Vagina (tissue), 2 donors: ENCODE measurements around the gene MAL. TPM values are rescaled to one million over a fixed set of nuclear protein-coding genes. Genes with fewer than 3 reads are reported as not detected.

Experiments
- DNase-seq, 2 donors: peaks; one replicate each; pipeline ENCODE4 v3.0.0-alpha.2; 2017; ENCODE audit errors: extremely low spot score in 2 of 2
- H3K27ac ChIP-seq: fragments of 200-600 bp; sonication (generic); one replicate; pipeline ENCODE4 v1.5.1; 2019
- H3K27me3 ChIP-seq: fragments of 200-600 bp; sonication (generic); one replicate; pipeline ENCODE4 v1.5.1; 2019
- H3K36me3 ChIP-seq, 2 donors: fragments of 200-600 bp; sonication (generic); one replicate each; pipeline ENCODE4 v1.5.1; 2017 to 2019
- H3K4me1 ChIP-seq: fragments of 200-600 bp; sonication (generic); one replicate; pipeline ENCODE4 v1.5.1; 2019
- H3K4me3 ChIP-seq, 2 donors: fragments of 200-600 bp; sonication (generic); 1 replicate in 1 of 2; 2 replicates in 1 of 2; pipeline ENCODE4 v1.5.1; 2016 to 2019
- H3K9me3 ChIP-seq: fragments of 200-600 bp; sonication (generic); one replicate; pipeline ENCODE4 v1.5.1; 2019
- CTCF ChIP-seq, 3 experiments: fragments of 450-650 bp in 2 of 3; fragments of 200-600 bp in 1 of 3; sonication (generic) in 1 of 3; IDR thresholded peaks; one replicate each; pipeline ENCODE4 v1.5.1; 2017 to 2019; ENCODE audit warnings: antibody characterized with exemption in 3 of 3, mild to moderate bottlenecking in 2 of 3, moderate library complexity in 2 of 3
- POLR2A ChIP-seq, 2 donors: fragments of 450-650 bp; IDR thresholded peaks; one replicate each; pipeline ENCODE4 v1.6.1; 2017; ENCODE audit warnings: antibody characterized with exemption in 2 of 2, mild to moderate bottlenecking in 2 of 2, moderate library complexity in 2 of 2
- POLR2AphosphoS5 ChIP-seq, 2 donors: sonication (generic); formaldehyde crosslinking; IDR thresholded peaks; one replicate each; pipeline ENCODE4 v1.9.0; 2017; ENCODE audit warnings: antibody characterized with exemption in 2 of 2, mild to moderate bottlenecking in 2 of 2, low read depth in 1 of 2; ENCODE audit not compliant: insufficient read depth in 1 of 2
- intact Hi-C: fragments of 100-400 bp; cut with DNase I; formaldehyde crosslinking; loops from one replicate; pipeline ENCODE4 v1.15.1; 2023
- total RNA-seq: library from RNA; depleted of rRNA; stranded (reverse); fragments of >200 nt; gene quantifications from one replicate; pipeline ENCODE4 v1.2.3, GENCODE V29; 2016

The MAL gene
- total RNA-seq, 1 donor from 2014 or later: 71.0 TPM

GRCh38 chr2:95026471-95027368, 1.2 kb downstream of the MAL start:
- H3K36me3 ChIP-seq: no peaks in the 10 kb centered on the region
- no peaks in the 10 kb centered on the region for H3K9me3 ChIP-seq
- peaks cover 12% of the 10 kb centered on the region for H3K4me1 ChIP-seq
- H3K4me3 ChIP-seq: peak overlapping the region; percentile 42 to 43
- DNase-seq: no peak
- intact Hi-C loops: no loop called here
- TF ChIP-seq POLR2A (IDR thresholded peaks at IDR 0.05): no peak
- no peak for TF ChIP-seq CTCF (IDR thresholded peaks at IDR 0.05)
- no peak for TF ChIP-seq POLR2AphosphoS5 (IDR thresholded peaks at IDR 0.05; ENCODE audit: insufficient read depth in 1 of 2, low read depth in 1 of 2)
- no peaks in the 10 kb centered on the region for H3K27me3 ChIP-seq
- no peak overlapping the region for H3K27ac ChIP-seq

DNA sequence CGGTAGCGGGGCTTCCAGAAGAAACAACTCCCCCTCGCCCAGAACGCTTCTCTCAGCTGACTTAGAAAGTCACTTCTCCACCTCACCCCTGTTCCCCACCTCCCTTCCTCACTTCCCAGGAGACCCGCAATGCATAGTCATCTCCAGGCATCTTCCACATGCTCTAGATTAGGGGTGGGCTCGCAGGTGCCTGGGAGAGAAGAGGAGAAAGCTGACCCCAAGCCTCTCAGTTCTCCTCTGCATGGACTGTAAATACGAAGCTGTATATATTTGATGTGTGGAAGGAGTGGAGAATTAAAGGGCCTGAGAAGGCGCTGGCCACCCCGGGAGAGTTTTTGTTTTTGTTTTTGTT, 1.8 kb downstream of the MAL start:
- intact Hi-C loops: no loop called here
- Histone ChIP-seq H3K4me1 (peaks cover 16% of the 10 kb centered on the region), H3K4me3 (peak overlapping the region; percentile 7 to 42), H3K27ac (no peak overlapping the region), H3K36me3 (no peaks in the 10 kb centered on the region), H3K9me3 (no peaks in the 10 kb centered on the region), H3K27me3 (no peaks in the 10 kb centered on the region)
- TF ChIP-seq POLR2A (IDR thresholded peaks at IDR 0.05) (no peak), CTCF (IDR thresholded peaks at IDR 0.05) (no peak), POLR2AphosphoS5 (IDR thresholded peaks at IDR 0.05; ENCODE audit: insufficient read depth in 1 of 2, low read depth in 1 of 2) (no peak)
- DNase-seq: no peak

- intact Hi-C loops: no loop called here
- Histone ChIP-seq H3K27me3 (no peaks in the 10 kb centered on the region), H3K4me1 (peaks cover 16% of the 10 kb centered on the region)
Observed at GRCh38 chr2:95029898-95030341, 4.4 kb downstream of the MAL start.

GRCh38 chr2:95030496-95030895, 5.0 kb downstream of the MAL start:
- no peak overlapping the region for H3K4me3 ChIP-seq
- no peaks in the 10 kb centered on the region for H3K9me3 ChIP-seq
- intact Hi-C loops: no loop called here
- H3K27me3 ChIP-seq: no peaks in the 10 kb centered on the region
- no peak for DNase-seq
- H3K36me3 ChIP-seq: no peaks in the 10 kb centered on the region
- TF ChIP-seq POLR2AphosphoS5 (IDR thresholded peaks at IDR 0.05; ENCODE audit: insufficient read depth in 1 of 2, low read depth in 1 of 2) (no peak), POLR2A (IDR thresholded peaks at IDR 0.05) (no peak), CTCF (IDR thresholded peaks at IDR 0.05) (no peak)
- no peak overlapping the region for H3K27ac ChIP-seq
- peaks cover 16% of the 10 kb centered on the region for H3K4me1 ChIP-seq

More at GRCh38 chr2:95029898-95030341, 4.4 kb downstream of the MAL start:
- H3K27ac ChIP-seq: no peak overlapping the region
- no peak overlapping the region for H3K4me3 ChIP-seq
- DNase-seq: no peak
- no peak for TF ChIP-seq POLR2AphosphoS5 (IDR thresholded peaks at IDR 0.05; ENCODE audit: insufficient read depth in 1 of 2, low read depth in 1 of 2)
- no peak for TF ChIP-seq CTCF (IDR thresholded peaks at IDR 0.05)
- no peak for TF ChIP-seq POLR2A (IDR thresholded peaks at IDR 0.05)
- H3K36me3 ChIP-seq: no peaks in the 10 kb centered on the region
- no peaks in the 10 kb centered on the region for H3K9me3 ChIP-seq
